Stimulated activated CD4-positive, alpha-beta T cell treated with anti-CD3 and anti-CD28 coated beads, Interleukin-15, amount 100 ng/mL, for 1 hour (primary cell): Measurements from ENCODE around the gene OR6M1.

Experiments used
- DNase-seq, 2 donors: peaks; one replicate each; pipeline ENCODE4 v3.0.0-alpha.2; 2020; ENCODE audit warnings: low read depth in 1 of 2, low spot score in 1 of 2

Gene OR6M1

GRCh38 chr11:123806249-123806648 lies at the start of gene OR6M1:
TSS of gene OR6M1 (minus strand) at chr11:123806349. CDS start at chr11:123806349, 0 bp downstream.
- no peak for DNase-seq

- DNase-seq, result no peak
Observed at GRCh38 chr11:123853038-123853437, 46.9 kb upstream of the OR6M1 start.

- no peak for DNase-seq
Observed at GRCh38 chr11:123852321-123852720, 46.2 kb upstream of the OR6M1 start.

- DNase-seq, result no peak
Observed at GRCh38 chr11:123851110-123851509, 45.0 kb upstream of the OR6M1 start.

GRCh38 chr11:123841174-123841573 lies 35.0 kb upstream of the OR6M1 start:
- DNase-seq, result no peak

- DNase-seq, result no peak
Observed at GRCh38 chr11:123839131-123839530, 33.0 kb upstream of the OR6M1 start.

GRCh38 chr11:123838659-123839058 lies 32.5 kb upstream of the OR6M1 start:
- DNase-seq, result no peak

- DNase-seq, result no peak
Observed at GRCh38 chr11:123838199-123838598, 32.0 kb upstream of the OR6M1 start.

- DNase-seq, result no peak
Observed at GRCh38 chr11:123833095-123833494, 26.9 kb upstream of the OR6M1 start.

GRCh38 chr11:123829745-123830144 lies 23.6 kb upstream of the OR6M1 start:
- DNase-seq, result no peak

- DNase-seq, result no peak
Observed at GRCh38 chr11:123822599-123822998, 16.4 kb upstream of the OR6M1 start.

GRCh38 chr11:123822032-123822431 lies 15.9 kb upstream of the OR6M1 start:
- DNase-seq, result no peak

GRCh38 chr11:123815122-123815521 lies 9.0 kb upstream of the OR6M1 start:
- DNase-seq, result no peak

- no peak for DNase-seq
Observed at GRCh38 chr11:123801765-123802164, 4.4 kb downstream of the OR6M1 start.

GRCh38 chr11:123800036-123800435 lies 6.1 kb downstream of the OR6M1 start:
- no peak for DNase-seq

- no peak for DNase-seq
Observed at GRCh38 chr11:123799438-123799837, 6.7 kb downstream of the OR6M1 start.

GRCh38 chr11:123798513-123799252 lies 7.5 kb downstream of the OR6M1 start:
- no peak for DNase-seq

GRCh38 chr11:123798079-123798478 lies 8.1 kb downstream of the OR6M1 start:
- no peak for DNase-seq

GRCh38 chr11:123797541-123797940 lies 8.6 kb downstream of the OR6M1 start:
- DNase-seq, result no peak

- DNase-seq, result no peak
Observed at GRCh38 chr11:123797114-123797513, 9.0 kb downstream of the OR6M1 start.

- no peak for DNase-seq
Observed at GRCh38 chr11:123796226-123796625, 9.9 kb downstream of the OR6M1 start.

- no peak for DNase-seq
Observed at GRCh38 chr11:123783536-123783935, 22.6 kb downstream of the OR6M1 start.

GRCh38 chr11:123778511-123778910 lies 27.6 kb downstream of the OR6M1 start:
- no peak for DNase-seq
